Urothelium cell line (cell line): ENCODE measurements around the gene USP25.

Source experiments
- DNase-seq: peaks from one replicate; pipeline ENCODE4 v3.0.0; 2011; ENCODE audit warnings: low spot score, mixed read lengths
- FAIRE-seq: peaks from 2 replicates; lab custom pipeline; 2011; peaks lifted over from hg19 to GRCh38; lab: Jason Lieb, UNC

Gene USP25, protein sequence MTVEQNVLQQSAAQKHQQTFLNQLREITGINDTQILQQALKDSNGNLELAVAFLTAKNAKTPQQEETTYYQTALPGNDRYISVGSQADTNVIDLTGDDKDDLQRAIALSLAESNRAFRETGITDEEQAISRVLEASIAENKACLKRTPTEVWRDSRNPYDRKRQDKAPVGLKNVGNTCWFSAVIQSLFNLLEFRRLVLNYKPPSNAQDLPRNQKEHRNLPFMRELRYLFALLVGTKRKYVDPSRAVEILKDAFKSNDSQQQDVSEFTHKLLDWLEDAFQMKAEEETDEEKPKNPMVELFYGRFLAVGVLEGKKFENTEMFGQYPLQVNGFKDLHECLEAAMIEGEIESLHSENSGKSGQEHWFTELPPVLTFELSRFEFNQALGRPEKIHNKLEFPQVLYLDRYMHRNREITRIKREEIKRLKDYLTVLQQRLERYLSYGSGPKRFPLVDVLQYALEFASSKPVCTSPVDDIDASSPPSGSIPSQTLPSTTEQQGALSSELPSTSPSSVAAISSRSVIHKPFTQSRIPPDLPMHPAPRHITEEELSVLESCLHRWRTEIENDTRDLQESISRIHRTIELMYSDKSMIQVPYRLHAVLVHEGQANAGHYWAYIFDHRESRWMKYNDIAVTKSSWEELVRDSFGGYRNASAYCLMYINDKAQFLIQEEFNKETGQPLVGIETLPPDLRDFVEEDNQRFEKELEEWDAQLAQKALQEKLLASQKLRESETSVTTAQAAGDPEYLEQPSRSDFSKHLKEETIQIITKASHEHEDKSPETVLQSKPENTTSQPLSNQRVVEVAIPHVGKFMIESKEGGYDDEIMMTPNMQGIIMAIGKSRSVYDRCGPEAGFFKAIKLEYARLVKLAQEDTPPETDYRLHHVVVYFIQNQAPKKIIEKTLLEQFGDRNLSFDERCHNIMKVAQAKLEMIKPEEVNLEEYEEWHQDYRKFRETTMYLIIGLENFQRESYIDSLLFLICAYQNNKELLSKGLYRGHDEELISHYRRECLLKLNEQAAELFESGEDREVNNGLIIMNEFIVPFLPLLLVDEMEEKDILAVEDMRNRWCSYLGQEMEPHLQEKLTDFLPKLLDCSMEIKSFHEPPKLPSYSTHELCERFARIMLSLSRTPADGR

DNA sequence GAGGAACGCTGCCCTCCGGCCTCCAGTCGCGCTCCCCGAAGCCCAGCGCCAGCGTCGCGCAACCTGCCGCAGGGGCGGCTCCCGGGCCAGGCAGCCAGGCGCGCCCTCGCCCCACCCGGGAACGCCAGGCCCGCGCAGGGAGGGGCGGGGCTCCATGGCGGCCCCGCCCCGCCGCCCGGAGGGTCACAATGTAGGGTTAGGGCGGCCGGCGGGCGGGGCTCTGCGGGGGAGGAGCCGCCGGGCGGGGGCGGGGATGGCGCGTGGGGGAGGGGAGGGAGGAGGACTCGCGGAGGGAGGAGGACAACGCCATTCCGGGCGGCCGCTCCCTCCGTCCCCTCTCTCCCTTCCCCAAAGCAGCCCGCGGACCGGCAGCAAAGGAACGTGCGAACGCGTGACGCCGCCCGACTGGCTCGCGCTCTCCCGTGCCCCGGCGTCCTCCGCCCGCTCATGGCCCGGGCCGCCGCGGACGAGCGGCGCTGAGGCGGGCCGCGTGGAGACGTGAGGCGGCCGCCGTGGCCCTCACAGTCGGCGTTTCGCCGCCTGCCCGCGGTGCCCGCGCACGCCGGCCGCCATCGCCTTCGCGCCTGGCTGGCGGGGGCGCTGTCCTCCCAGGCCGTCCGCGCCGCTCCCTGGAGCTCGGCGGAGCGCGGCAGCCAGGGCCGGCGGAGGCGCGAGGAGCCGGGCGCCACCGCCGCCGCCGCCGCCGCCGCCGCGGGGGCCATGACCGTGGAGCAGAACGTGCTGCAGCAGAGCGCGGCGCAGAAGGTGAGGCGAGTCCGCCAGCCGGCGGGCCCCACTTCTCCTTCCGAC is at the start of gene USP25:
USP25 (plus strand) TSS at position 309 of the 810 bp plus-strand sequence; CDS start at position 721, 412 bp downstream.
- peak; percentile 97 for DNase-seq
- peak; percentile 84 for FAIRE-seq

DNA sequence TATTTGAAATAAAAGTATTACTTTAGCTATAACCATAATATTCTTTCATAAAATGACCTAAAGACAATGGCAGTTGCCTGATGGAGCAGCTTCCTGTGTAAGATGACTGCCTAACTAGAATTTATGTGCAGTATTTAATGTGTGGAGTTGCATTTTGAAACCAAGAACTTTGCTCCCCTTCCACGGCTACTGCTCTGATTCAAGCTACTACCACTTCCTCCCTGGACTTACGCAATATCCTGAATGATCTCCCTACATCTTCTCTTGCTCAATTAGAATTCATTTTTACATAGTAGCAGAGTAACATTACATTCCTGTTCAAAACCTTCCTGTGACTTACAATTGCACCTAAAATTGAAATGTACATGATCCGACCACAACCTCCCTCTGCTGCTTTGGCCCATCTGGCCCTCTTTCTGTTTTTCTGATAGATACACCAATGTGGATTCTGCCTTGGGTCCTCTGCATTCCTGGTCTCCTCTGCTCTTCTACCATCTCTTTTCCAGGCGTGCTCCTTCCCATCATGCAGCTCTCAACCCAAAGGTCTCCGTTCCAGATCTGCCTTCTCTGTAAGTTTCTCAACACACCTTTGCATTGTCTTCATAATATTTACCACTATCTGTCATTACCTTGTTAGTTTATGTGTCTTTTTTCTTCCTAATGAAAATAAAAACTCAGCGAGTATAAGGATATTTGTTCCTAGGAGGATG is 47.4 kb upstream of the USP25 start:
- FAIRE-seq (no peak), DNase-seq (no peak)

DNA sequence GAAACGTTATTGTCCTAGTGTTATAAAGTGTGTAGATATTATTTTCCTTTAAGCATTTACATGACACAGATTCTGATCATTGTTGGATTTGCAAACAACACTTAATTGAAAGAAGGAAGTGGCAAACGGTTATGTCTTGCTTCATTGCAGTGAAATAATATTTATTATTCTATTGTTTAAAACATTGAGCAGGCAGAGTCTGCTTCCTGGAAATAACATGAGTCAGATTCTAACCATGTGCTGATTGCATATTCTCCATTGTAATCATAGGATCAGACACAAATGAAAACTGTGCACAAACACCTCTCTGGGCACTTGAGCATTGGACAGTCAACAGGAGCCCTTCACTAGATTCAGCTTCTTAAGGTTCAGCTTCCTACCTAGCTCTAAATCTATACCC is 46.8 kb upstream of the USP25 start:
- DNase-seq (peak; percentile 18), FAIRE-seq (no peak)

DNA sequence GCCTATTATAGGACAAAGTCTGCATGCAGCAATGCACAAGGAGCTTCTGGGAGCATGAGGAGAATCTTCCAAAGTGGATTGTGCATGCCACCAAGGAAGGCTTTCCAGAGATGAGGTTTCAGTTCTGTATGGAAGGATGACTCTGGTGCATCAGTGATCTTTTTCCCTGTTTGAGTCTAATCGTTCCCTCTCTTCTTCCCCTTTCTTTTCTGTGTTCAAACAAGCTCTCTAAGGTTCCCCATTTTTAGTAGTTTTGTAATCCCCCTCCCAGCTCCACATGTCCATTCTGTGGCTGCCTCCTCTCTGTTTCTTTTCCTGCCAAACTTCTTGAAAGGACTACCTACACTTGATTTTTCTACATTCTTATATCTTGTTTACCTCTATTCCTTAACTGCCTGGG is 43.3 kb upstream of the USP25 start:
- FAIRE-seq (no peak), DNase-seq (no peak)

DNA sequence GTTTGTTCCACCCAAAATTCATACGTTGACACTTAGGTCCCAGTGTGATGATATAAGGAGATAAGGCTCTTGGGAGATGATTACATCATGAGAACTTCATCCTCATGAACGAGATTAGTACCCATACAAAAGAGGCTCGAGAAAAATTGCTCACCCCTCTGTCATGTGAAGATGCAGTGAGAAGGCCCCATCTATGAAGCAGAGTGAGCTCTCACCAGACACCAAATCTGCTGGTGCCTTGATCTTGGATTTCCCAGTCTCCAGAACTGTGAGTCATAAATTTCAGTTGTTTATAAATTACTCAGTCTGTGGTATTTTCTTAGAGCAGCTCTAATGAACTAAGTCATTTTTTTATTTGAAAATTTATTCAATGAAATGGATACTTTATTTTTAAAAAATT is 42.6 kb upstream of the USP25 start:
- no peak for FAIRE-seq

DNA sequence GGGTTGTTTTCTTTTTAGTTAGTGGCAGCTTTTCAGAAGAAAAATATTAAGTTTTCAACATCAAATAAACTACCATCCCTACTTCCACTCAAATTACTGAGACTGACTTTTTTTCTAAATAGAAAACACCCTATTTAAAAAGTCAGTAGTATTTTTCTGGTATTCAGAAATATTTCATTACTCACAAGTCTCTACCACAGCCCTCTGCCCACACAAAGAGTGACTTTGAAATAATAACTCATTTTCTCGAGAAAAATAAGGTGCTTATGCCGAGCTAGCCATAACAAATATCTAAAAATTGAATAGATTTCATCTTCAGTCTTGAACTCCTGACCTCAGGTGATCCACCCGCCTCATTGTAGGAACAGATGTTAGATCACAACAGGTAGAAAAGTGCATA is 41.8 kb upstream of the USP25 start:
- DNase-seq (no peak), FAIRE-seq (no peak)

More for the DNA sequence above, 42.6 kb upstream of the USP25 start:
- no peak for DNase-seq

DNA sequence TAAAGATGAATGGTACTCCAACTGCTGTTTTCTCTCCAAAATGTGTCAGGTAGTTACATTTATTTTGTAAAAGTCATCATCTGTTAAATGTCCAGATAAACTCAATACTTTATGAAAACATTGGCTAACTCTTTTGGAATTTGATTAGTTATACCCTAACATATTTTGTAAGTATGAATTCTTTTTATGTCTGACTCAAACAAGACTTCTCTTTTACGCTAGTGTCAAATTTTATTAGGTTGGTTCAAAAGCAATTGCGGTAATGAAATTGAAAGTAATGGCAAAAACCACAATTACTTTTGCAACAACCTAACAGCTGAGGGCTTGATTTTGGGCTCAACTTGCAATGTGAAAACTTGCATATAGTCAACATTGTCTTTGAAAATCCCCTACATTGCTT is 41.0 kb upstream of the USP25 start:
- FAIRE-seq (no peak), DNase-seq (no peak)

DNA sequence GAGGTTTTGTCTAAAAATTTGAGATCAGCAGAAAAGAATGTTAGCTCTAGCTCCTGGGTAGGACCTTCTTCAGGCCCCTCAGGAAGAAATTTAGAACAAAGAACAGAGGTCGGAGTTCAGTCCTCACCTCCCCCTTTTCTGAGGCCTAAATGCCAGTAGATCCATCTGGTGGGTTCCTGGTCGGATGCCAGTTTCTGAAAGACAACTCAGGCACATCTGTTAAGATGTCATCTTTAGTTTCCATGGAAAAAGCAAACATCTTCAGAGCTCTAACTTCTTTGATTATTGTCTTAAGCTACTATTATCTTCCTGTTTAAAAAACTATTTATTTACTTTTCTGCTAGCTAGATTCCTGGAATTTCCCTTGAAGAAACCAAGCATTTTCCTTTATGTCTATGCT is 37.1 kb upstream of the USP25 start:
- DNase-seq: no peak
- no peak for FAIRE-seq

DNA sequence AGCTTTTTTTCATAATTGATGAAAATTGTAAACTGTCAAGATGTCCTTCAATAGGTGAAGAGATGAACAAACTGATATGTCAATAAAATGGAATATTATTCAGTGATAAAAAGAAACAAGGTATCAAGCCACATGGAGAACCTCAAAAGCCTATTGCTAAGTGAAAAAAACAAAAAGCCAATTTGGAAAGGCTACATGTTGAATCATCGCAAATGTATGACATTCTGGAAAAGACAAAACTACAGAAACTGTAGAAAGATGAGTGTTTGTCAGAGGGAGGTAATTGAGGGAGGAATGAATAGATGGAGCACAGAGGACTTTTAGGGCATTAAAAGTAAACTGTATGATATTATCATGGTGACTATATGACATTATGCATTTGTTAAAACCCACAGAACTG is 34.5 kb upstream of the USP25 start:
- no peak for DNase-seq
- no peak for FAIRE-seq

DNA sequence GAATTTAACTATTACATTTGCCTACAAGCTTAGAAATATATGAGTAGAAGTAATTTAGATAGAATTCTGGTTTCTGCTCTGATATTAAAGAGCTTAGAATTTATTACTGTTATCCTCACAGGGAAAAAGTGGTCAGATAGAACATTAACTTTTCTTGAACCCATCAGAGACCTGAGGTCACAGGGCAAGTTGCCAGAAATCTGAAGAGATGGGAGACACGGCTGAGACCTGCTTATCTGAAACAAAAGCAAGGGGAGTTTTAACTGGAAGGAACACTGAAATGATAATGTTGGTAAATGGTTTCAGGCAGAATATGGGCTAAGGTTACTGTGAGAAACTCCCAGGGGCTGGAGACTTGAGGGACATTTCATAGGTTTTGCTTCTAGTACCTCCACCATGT is 28.0 kb upstream of the USP25 start:
- DNase-seq: no peak
- FAIRE-seq: no peak

DNA sequence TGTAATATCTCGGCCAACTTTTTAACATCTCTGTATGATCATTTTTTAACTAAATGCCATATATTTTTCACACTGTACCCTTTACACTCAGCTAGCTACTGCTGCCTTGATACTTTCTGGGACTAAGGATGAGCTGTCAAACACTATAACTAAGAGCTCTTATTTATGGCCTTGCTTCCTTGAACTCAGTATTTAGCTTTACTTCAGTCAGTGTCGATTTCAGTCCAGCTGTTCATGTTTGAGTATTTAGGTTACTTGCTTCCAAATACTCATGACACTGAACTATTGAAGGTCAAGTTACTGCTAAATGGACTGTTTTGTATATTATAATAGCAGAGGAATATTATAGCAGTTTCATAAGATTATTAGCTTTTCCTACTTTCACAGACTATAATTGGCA is 25.9 kb upstream of the USP25 start:
- no peak for DNase-seq
- FAIRE-seq: no peak

DNA sequence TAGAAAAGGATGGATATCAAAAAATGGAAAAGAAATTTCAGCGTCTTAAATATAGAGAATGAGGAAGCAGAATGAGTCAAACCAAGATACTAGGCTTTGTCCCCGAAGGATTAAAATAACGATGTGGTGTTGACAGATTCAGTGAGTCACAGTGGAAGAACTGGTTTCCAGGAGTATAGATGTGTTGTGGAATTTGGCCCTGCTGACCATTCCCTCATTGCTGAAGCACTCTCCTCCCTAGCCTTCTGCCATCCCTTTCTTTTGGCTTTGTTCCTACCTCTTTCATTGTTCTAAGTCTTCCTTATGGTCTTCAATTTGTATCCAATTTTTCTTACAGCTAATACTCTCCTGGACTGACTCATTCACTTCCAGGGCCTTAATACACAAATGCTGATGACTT is 23.1 kb upstream of the USP25 start:
- DNase-seq: peak; percentile 73

DNA sequence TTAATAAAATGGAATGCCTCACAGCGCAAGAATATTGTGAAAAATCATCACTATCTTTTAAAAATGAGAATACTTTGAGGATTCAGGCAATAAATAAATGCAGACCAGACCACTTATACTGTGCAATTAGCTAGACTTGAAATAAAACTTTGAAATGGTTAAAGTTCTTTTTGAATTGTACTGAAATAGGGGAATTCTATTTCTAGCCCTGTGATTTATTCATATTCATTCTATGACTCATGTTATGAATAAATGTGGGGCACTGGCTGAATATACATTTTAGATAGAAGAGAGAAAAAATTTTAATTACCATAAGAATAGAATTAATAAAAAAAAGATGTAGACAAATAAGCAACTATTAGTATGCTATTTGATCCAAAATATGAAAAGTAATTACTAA is 16.4 kb upstream of the USP25 start:
- FAIRE-seq (no peak), DNase-seq (no peak)

More for the DNA sequence above, 23.1 kb upstream of the USP25 start:
- FAIRE-seq: no peak

DNA sequence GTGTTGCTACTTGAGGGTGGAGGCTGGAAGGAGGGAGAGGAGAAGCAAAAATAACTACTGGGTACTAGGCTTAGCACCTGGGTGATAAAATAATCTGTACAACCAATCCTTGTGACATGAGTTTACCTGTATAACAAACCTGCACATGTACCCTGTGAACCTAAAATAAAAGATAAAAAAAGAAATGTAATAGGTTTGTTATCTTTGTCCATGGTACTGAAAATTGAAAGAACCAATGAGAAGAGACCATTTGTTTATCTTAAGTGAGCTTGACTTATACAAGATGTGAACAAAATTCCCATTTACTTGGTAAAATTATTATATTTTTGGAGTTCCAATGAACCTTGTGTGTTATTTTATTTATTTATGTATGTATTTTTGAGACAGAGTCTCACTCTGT is 11.1 kb upstream of the USP25 start:
- no peak for FAIRE-seq

DNA sequence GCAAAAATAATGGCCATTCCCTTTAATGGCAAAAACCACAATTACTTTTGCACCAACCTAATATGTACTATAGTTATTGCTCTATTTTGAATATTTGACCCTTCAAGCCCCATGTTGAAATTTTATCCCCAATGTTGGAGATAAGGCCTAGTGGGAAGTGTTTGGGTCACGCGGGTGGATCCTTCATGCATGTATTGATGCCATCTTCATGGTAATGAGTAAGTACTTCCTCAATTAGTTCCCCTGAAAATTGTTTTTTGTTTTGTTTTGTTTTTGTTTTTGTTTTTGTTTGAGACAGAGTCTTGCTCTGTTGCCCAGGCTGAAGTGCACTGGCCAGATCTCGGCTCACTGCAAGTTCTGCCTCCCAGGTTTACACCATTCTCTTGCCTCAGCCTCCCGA is 9.8 kb upstream of the USP25 start:
- FAIRE-seq (no peak), DNase-seq (no peak)

More for the DNA sequence above, 11.1 kb upstream of the USP25 start:
- DNase-seq: no peak

DNA sequence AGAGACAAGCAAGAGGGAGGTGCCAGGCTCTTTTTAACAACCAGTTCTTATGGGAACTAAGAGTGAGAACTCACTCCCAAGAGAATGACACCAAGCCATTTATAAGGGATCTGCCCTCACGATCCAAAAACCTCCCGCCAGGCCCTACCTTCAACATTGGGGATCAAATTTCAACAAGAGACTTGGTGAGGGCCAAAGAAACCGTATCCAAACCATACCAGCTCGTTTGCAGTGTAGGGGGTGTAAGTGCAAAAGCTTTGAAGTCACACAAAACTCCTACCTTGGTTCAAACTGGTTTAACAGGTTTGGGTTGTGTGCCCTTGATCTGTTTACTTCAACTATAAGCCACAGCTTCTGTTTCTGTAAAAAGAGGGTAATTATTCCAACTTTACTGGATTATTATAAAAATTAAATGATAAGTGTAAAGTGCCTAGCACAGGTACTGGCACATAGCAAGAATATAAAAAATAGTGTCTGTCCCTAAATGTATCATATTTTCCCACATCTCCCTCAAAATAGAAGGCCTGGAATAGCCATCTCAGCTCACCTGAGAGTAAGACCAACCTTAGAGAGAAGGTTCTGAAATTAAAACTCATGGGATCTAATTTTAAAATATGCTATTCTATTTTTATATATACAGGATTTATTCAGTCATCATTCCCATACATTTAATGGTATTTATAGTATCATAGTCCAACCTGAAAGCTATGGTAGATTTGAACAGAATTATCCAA is 7.0 kb upstream of the USP25 start:
- FAIRE-seq (no peak), DNase-seq (no peak)

DNA sequence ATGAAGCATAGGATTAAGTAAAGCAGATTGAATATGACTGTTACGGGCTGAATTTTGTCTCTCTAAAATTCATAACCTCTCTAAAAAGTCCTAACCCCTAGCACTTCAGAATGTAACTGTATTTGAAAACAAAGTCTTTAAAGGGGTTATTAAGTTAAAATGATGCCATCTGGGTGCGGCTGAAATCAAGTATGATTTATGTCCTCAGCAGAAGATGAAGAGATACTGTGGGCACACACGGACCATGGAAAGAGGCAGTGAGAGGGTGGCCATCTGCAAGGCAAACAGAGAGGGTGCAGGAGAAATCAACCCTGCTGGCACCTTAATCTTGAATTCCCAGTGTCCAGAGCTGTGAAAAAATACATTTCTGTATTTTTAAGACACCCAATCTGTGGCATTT is 3.8 kb upstream of the USP25 start:
- DNase-seq: no peak
- FAIRE-seq: no peak

DNA sequence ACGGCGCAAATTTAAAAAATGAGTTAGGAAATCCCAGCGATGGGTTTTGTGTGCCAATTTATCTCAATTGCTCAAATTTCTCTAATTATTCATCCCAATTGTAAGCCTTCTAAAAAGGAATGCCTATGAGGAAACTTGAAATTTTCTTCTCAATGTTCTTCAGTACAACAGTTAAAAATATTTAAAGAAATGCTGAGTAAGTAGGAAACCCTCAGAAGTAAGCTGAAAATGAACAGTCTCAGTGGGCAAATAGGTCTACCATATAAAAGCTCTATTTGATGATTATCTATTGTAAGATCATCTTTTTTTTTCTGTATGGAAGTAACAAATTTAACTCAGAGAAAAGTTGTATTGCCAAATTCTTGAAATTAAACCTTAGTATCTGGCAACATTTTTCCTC is 1.7 kb upstream of the USP25 start:
- FAIRE-seq: no peak
- no peak for DNase-seq

DNA sequence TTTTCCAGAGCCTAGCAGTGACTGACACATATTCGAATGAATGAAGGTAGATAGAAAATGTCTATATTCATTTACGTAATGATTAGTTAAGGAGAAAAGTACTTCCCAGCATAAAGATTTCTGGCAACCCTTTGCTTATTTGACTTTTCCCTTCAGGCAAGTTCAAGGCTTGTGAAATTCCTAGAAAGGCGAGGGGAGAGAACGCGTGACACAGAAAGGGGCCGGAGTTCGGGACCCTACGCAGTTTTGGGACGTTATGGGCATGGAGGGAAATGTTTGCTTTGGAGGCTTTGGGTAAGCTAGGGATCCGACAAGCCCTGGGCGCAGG is 472 bp upstream of the USP25 start:
- no peak for DNase-seq

More for the DNA sequence above, 472 bp upstream of the USP25 start:
- FAIRE-seq: no peak
